SK-N-SH (cell line): Measurements from ENCODE around the gene BCAS3. TPM values are rescaled to one million over a fixed set of nuclear protein-coding genes. Genes with fewer than 3 reads are reported as not detected.

Experiments
- CTCF ChIA-PET: fragments of 300-600, 350-600 bp; formaldehyde crosslinking; extraction: SDS; loops from one replicate; lab custom pipeline; 2021; lab: Yijun Ruan, JAX
- POLR2A ChIA-PET: fragments of 350-600 bp; sonication (Branson Sonifier 250); formaldehyde crosslinking; extraction: SDS; loops from one replicate; lab custom pipeline; 2020; ENCODE audit warnings: antibody characterized with exemption, inconsistent platforms; lab: Yijun Ruan, JAX
- DNase-seq: peaks from one replicate; pipeline ENCODE4 v3.0.0; 2012
- H2AFZ ChIP-seq: fragments of 200-600 bp; sonication (generic); 2 replicates; pipeline ENCODE4 v1.8.1; 2016; ENCODE audit warnings: antibody characterized with exemption, mild to moderate bottlenecking, low read depth
- H3F3A ChIP-seq: fragments of 200-600 bp; sonication (generic); replicated peaks from 2 replicates; pipeline ENCODE3; 2016; ENCODE audit warnings: antibody characterized with exemption, mild to moderate bottlenecking; ENCODE audit not compliant: insufficient read depth
- H3K27ac ChIP-seq, 2 experiments: fragments of 200-500 bp in 1 of 2; fragments of 200-600 bp in 1 of 2; sonication (Bioruptor generic) in 1 of 2; sonication (generic), shearing (Covaris generic) in 1 of 2; 2 replicates each; pipeline versions ENCODE4 v1.5.1 to v1.6.1; 2014 to 2016; ENCODE audit warnings: low read depth in 2 of 2, inconsistent platforms in 1 of 2, low read length in 1 of 2, mild to moderate bottlenecking in 1 of 2, mixed read lengths in 1 of 2
- H3K27me3 ChIP-seq: fragments of 200-600 bp; sonication (generic), shearing (Covaris generic); 2 replicates; pipeline ENCODE4 v1.6.1; 2016; ENCODE audit warnings: mixed run types; ENCODE audit not compliant: insufficient read depth
- H3K36me3 ChIP-seq, 2 experiments: fragments of 200-500 bp in 1 of 2; fragments of 200-600 bp in 1 of 2; sonication (Bioruptor generic) in 1 of 2; sonication (generic) in 1 of 2; replicated peaks in 1 of 2; 2 replicates each; pipeline versions ENCODE3 to v1.5.1; 2014 to 2016; ENCODE audit warnings: low read length in 1 of 2, mild to moderate bottlenecking in 1 of 2; ENCODE audit not compliant: insufficient read depth in 2 of 2, control insufficient read depth in 1 of 2
- H3K4me1 ChIP-seq, 2 experiments: fragments of 200-500 bp in 1 of 2; fragments of 200-600 bp in 1 of 2; sonication (Bioruptor generic) in 1 of 2; sonication (generic), shearing (Covaris generic) in 1 of 2; 2 replicates each; pipeline versions ENCODE4 v1.5.1 to v1.6.1; 2014 to 2016; ENCODE audit warnings: low read depth in 1 of 2, low read length in 1 of 2, mixed run types in 1 of 2; ENCODE audit not compliant: insufficient read depth in 2 of 2, control insufficient read depth in 1 of 2
- H3K4me2 ChIP-seq: fragments of 200-600 bp; sonication (generic), shearing (Covaris generic); 2 replicates; pipeline ENCODE4 v1.6.1; 2017; ENCODE audit warnings: mixed run types
- H3K4me3 ChIP-seq, 2 experiments: fragments of 200-500 bp in 1 of 2; fragments of 200-600 bp in 1 of 2; sonication (Bioruptor generic) in 1 of 2; sonication (generic), shearing (Covaris generic) in 1 of 2; 2 replicates each; pipeline versions ENCODE4 v1.5.1 to v1.8.1; 2014 to 2016; ENCODE audit warnings: low read depth in 2 of 2, inconsistent platforms in 1 of 2, low read length in 1 of 2, mild to moderate bottlenecking in 1 of 2, mixed read lengths in 1 of 2, moderate library complexity in 1 of 2
- H3K79me2 ChIP-seq: fragments of 200-600 bp; sonication (generic); 2 replicates; pipeline ENCODE4 v1.8.1; 2017; ENCODE audit warnings: mild to moderate bottlenecking; ENCODE audit not compliant: insufficient read depth
- H3K9ac ChIP-seq: fragments of 200-600 bp; sonication (generic); 2 replicates; pipeline ENCODE4 v1.6.1; 2017; ENCODE audit warnings: mixed run types
- H3K9me2 ChIP-seq: fragments of 200-600 bp; sonication (generic); 2 replicates; pipeline ENCODE4 v1.6.1; 2017; ENCODE audit warnings: mixed run types
- H3K9me3 ChIP-seq: fragments of 200-600 bp; sonication (generic); 2 replicates; pipeline ENCODE4 v1.6.1; 2017; ENCODE audit warnings: mixed run types, mild to moderate bottlenecking, moderate library complexity
- H4K20me1 ChIP-seq: fragments of 200-600 bp; sonication (generic); 2 replicates; pipeline ENCODE4 v1.6.1; 2017; ENCODE audit warnings: mild to moderate bottlenecking, mixed run types; ENCODE audit not compliant: insufficient read depth
- CTCF ChIP-seq: fragments of 200-600 bp; sonication (generic); IDR thresholded peaks from 2 replicates; pipeline ENCODE4 v1.6.1; 2017; ENCODE audit warnings: antibody characterized with exemption, mild to moderate bottlenecking, moderate library complexity
- ELF1 ChIP-seq: IDR thresholded peaks from 2 replicates; pipeline ENCODE4 v1.4.0; 2012
- EP300 ChIP-seq, 2 experiments: IDR thresholded peaks; 2 replicates each; pipeline versions ENCODE4 v1.4.0 to v1.6.1; 2012; ENCODE audit warnings: borderline replicate concordance in 1 of 2, low read depth in 1 of 2, low read length in 1 of 2
- FOSL2 ChIP-seq: IDR thresholded peaks from 2 replicates; pipeline ENCODE4 v1.4.0; 2012; ENCODE audit warnings: low read depth, mild to moderate bottlenecking, moderate library complexity, borderline replicate concordance
- GABPA ChIP-seq: IDR thresholded peaks from 2 replicates; pipeline ENCODE4 v1.4.0; 2012; ENCODE audit warnings: low read depth, mild to moderate bottlenecking
- GATA2 ChIP-seq: sonication (generic); formaldehyde crosslinking; IDR thresholded peaks from 2 replicates; pipeline ENCODE4 v1.5.0; 2020; ENCODE audit warnings: mild to moderate bottlenecking, missing genetic modification reagents
- MAX ChIP-seq: IDR thresholded peaks from 2 replicates; pipeline ENCODE4 v1.4.0; 2012; ENCODE audit warnings: low read depth
- RAD21 ChIP-seq: IDR thresholded peaks from 2 replicates; pipeline ENCODE4 v1.6.1; 2012; ENCODE audit warnings: mild to moderate bottlenecking, low read length
- RFX5 ChIP-seq: IDR thresholded peaks from 2 replicates; pipeline ENCODE4 v1.6.1; 2012; ENCODE audit warnings: mild to moderate bottlenecking, improper control_type of control experiment, low read length
- RXRA ChIP-seq: IDR thresholded peaks from 2 replicates; pipeline ENCODE4 v1.4.0; 2012; ENCODE audit warnings: low read depth, mild to moderate bottlenecking, borderline replicate concordance
- SIN3A ChIP-seq: IDR thresholded peaks from 2 replicates; pipeline ENCODE4 v1.6.1; 2012; ENCODE audit warnings: low read depth, mild to moderate bottlenecking, low read length, moderate library complexity, borderline replicate concordance
- TAF1 ChIP-seq: IDR thresholded peaks from 2 replicates; pipeline ENCODE4 v1.6.1; 2012; ENCODE audit warnings: low read depth, mild to moderate bottlenecking, low read length, moderate library complexity, borderline replicate concordance
- TEAD4 ChIP-seq: IDR thresholded peaks from 2 replicates; pipeline ENCODE4 v1.4.0; 2012; ENCODE audit warnings: mild to moderate bottlenecking, borderline replicate concordance; ENCODE audit not compliant: insufficient read depth
- USF2 ChIP-seq: fragments of 150-350 bp; IDR thresholded peaks from 2 replicates; pipeline ENCODE4 v1.6.1; 2017; ENCODE audit warnings: antibody characterized with exemption, low read length, low read depth, borderline replicate concordance
- YY1 ChIP-seq: IDR thresholded peaks from 2 replicates; pipeline ENCODE4 v1.4.0; 2012; ENCODE audit warnings: low read depth, mild to moderate bottlenecking
- ZBTB33 ChIP-seq: IDR thresholded peaks from 2 replicates; pipeline ENCODE4 v1.4.0; 2012; ENCODE audit warnings: low read depth, borderline replicate concordance
- whole genome bisulfite sequencing: methylation state at CpG from one replicate; pipeline ENCODE4 v1.1.6; 2017; ENCODE audit warnings: low lambda C conversion rate; 5-methylcytosine and 5-hydroxymethylcytosine counted together
- polyA plus RNA-seq, 3 experiments: library from polyadenylated mRNA; depleted of rRNA; stranded (reverse); fragments of >200 nt; gene quantifications; 2 replicates each; pipeline ENCODE4 v1.2.3, GENCODE V29; 2012

BCAS3 gene
- polyA plus RNA-seq, 1 of the 3 experiments (the other 2 are of a cell fraction): 5.9 TPM

GRCh38 chr17:60729854-60730253 is 52.2 kb downstream of the BCAS3 start:
- H3K4me3 ChIP-seq: no peak overlapping the region
- H3K4me2 ChIP-seq: no peak overlapping the region
- peak overlapping the region; percentile 2; the same call in 1 of the 2 replicates for H2AFZ ChIP-seq
- H3K27ac ChIP-seq: no peak overlapping the region
- TF ChIP-seq ZBTB33: no peak
- TF ChIP-seq FOSL2: no peak
- TF ChIP-seq RXRA: no peak
- TF ChIP-seq YY1: no peak
- no peak for TF ChIP-seq CTCF
- no peak for TF ChIP-seq GABPA
- no peak for TF ChIP-seq TEAD4
- no peak for TF ChIP-seq EP300 (IDR thresholded peaks at IDR 0.05; ENCODE audit: borderline replicate concordance in 1 of 2, low read depth in 1 of 2, low read length in 1 of 2)
- no peak for TF ChIP-seq RFX5
- no peak for TF ChIP-seq SIN3A
- no peak for TF ChIP-seq TAF1
- no peak for TF ChIP-seq USF2
- H3K36me3 ChIP-seq: no peaks in the 10 kb centered on the region
- H3K79me2 ChIP-seq: no peaks in the 10 kb centered on the region
- H3K9ac ChIP-seq: no peak overlapping the region
- no peaks in the 10 kb centered on the region for H3K9me3 ChIP-seq
- ChIA-PET CTCF (interaction anchor here (7.0 kb wide), 1 partner anchor 9 kb away, joined by 59 read pairs; no protein-coding TSS in a partner anchor), POLR2A (no interaction called here)
- H3K27me3 ChIP-seq: no peaks in the 10 kb centered on the region
- no peaks in the 10 kb centered on the region for H3K4me1 ChIP-seq
- no peak for DNase-seq
- 88% methylated on average over 6 of the region's 6 CpGs for whole genome bisulfite sequencing
- H3K9me2 ChIP-seq: no peaks in the 10 kb centered on the region
- no peaks in the 10 kb centered on the region for H4K20me1 ChIP-seq
- peaks cover 3% of the 10 kb centered on the region for H3F3A ChIP-seq

- H3K79me2 ChIP-seq: no peaks in the 10 kb centered on the region
- no peaks in the 10 kb centered on the region for H3K36me3 ChIP-seq
- no peak overlapping the region for H3K4me2 ChIP-seq
- no peak overlapping the region for H3K9ac ChIP-seq
- H3K27me3 ChIP-seq: no peaks in the 10 kb centered on the region
- 64% methylated on average over 3 of the region's 3 CpGs for WGBS
- no peaks in the 10 kb centered on the region for H3K9me2 ChIP-seq
- H4K20me1 ChIP-seq: no peaks in the 10 kb centered on the region
- ChIA-PET POLR2A (no interaction called here), CTCF (interaction anchor here (7.0 kb wide), 1 partner anchor 9 kb away, joined by 59 read pairs; no protein-coding TSS in a partner anchor)
- no peak overlapping the region for H3K4me3 ChIP-seq
- H3K9me3 ChIP-seq: no peaks in the 10 kb centered on the region
- H2AFZ ChIP-seq: peak overlapping the region; percentile 2
- no peak overlapping the region for H3K27ac ChIP-seq
- no peaks in the 10 kb centered on the region for H3K4me1 ChIP-seq
- peaks cover 3% of the 10 kb centered on the region for H3F3A ChIP-seq
- DNase-seq: no peak
- TF ChIP-seq ELF1: no peak
- TF ChIP-seq GATA2 (CRISPR knock-in tag): no peak
- no peak for TF ChIP-seq RAD21
- no peak for TF ChIP-seq EP300 (IDR thresholded peaks at IDR 0.05; ENCODE audit: borderline replicate concordance in 1 of 2, low read depth in 1 of 2, low read length in 1 of 2)
- no peak for TF ChIP-seq MAX
Measured at GRCh38 chr17:60730273-60730672, 52.6 kb downstream of the BCAS3 start.
